ENCODE results near the gene IGFL1.

- TF ChIP-seq TAF1 (IDR thresholded peaks at IDR 0.05; ENCODE audit: low read depth, low read length) (no peak), POLR2A (IDR thresholded peaks at IDR 0.05; ENCODE audit: low read depth, low read length) (no peak), POLR2AphosphoS5 (IDR thresholded peaks at IDR 0.05; ENCODE audit: low read depth, low read length) (no peak), SPI1 (IDR thresholded peaks at IDR 0.05; ENCODE audit: low read depth, low read length) (no peak), PAX5 (IDR thresholded peaks at IDR 0.05; ENCODE audit: insufficient read depth, low read length, severe bottlenecking) (no peak)
These were observed 4.8 kb upstream of the IGFL1 start for GRCh38 chr19:46224773-46225172.
